Measurements from ENCODE around the gene TXNDC9.
"Not testable (repeated sequence)": the region's sequence is repeated elsewhere in the genome, so short reads cannot be mapped to it uniquely, and the experiment has no call there.

The TXNDC9 gene

DNA sequence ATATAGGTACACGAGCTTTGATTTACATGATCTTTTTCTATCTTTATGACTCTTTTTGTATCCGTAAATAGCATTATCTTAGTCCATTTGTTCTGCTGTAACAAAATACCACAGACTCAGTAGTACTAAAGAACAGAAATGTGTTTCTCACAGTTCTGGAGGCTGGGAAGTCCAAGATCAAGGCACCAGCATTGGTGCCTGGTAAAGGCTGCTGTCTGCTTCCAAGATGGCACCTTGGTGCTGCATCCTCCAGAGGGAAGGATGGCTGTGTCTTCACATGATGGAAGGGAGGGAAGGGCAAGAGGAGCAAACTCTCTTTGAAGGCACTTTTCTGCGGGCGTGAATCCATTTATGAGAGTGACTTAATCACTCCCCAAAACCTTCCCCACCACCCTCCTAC lies 37.0 kb upstream of the TXNDC9 start:
- H3K79me2 ChIP-seq (ENCODE audit: insufficient read depth, low read length): 0 out of 2 replicates have a peak, but pooled peaks cover under 1% of the 10 kb centered on the region
- no peaks in the 10 kb centered on the region for H3K9me2 ChIP-seq (replicated peaks; ENCODE audit: insufficient read depth, low read length)
- H3K4me3 ChIP-seq (ENCODE audit: insufficient read depth, low read length, poor library complexity, severe bottlenecking): no peak overlapping the region
- no peak overlapping the region for H3K4me2 ChIP-seq (ENCODE audit: low read depth, low read length, poor library complexity, severe bottlenecking)
- no peak overlapping the region for H3K9ac ChIP-seq (ENCODE audit: low read length)
- H3K27ac ChIP-seq (ENCODE audit: low read depth, low read length): no peak overlapping the region
- no peak overlapping the region for H2AFZ ChIP-seq (ENCODE audit: low read depth, low read length, severe bottlenecking)
- TF ChIP-seq, protein P1, sequence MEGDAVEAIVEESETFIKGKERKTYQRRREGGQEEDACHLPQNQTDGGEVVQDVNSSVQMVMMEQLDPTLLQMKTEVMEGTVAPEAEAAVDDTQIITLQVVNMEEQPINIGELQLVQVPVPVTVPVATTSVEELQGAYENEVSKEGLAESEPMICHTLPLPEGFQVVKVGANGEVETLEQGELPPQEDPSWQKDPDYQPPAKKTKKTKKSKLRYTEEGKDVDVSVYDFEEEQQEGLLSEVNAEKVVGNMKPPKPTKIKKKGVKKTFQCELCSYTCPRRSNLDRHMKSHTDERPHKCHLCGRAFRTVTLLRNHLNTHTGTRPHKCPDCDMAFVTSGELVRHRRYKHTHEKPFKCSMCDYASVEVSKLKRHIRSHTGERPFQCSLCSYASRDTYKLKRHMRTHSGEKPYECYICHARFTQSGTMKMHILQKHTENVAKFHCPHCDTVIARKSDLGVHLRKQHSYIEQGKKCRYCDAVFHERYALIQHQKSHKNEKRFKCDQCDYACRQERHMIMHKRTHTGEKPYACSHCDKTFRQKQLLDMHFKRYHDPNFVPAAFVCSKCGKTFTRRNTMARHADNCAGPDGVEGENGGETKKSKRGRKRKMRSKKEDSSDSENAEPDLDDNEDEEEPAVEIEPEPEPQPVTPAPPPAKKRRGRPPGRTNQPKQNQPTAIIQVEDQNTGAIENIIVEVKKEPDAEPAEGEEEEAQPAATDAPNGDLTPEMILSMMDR (IDR thresholded peaks at IDR 0.05; ENCODE audit: insufficient read depth, low read length, poor library complexity, severe bottlenecking): no peak
- TF ChIP-seq EZH2phosphoT487 (conservative IDR thresholded peaks at IDR 0.05; ENCODE audit: low read length): no peak
- no peaks in the 10 kb centered on the region for H4K20me1 ChIP-seq (ENCODE audit: low read depth, low read length)
- no peaks in the 10 kb centered on the region for H3K27me3 ChIP-seq (ENCODE audit: low read length)
- no peaks in the 10 kb centered on the region for H3K9me3 ChIP-seq (ENCODE audit: insufficient read depth, low read length)
- no peaks in the 10 kb centered on the region; the same call in 1 of the 2 replicates for H3F3A ChIP-seq (ENCODE audit: insufficient read depth)
- peaks cover 61% of the 10 kb centered on the region for H3K36me3 ChIP-seq (ENCODE audit: low read length)

DNA sequence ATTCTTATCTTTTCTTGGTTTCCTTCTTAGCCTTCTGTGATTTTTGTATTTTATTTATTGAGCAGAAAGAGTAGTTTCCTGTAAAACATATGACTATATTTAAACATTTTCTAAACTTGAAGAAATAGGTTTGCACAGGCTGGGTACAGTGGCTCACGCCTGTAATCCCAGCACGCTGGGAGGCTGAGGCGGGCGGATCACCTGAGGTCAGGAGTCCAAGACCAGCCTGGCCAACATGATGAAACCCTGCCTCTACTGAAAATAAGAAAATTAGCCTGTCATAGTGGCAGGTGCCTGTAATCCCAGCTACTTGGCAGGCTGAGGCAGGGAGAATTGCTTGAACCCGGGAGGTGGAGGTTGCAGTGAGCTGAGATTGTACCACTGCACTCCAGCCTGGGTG lies 32.7 kb upstream of the TXNDC9 start:
- not testable (repeated sequence) for H3K9me3 ChIP-seq (ENCODE audit: insufficient read depth, low read length); H2AFZ ChIP-seq (ENCODE audit: low read depth, low read length, severe bottlenecking); H3K4me3 ChIP-seq (ENCODE audit: insufficient read depth, low read length, poor library complexity, severe bottlenecking); H3K27ac ChIP-seq (ENCODE audit: low read depth, low read length); H3K27me3 ChIP-seq (ENCODE audit: low read length); H3F3A ChIP-seq (ENCODE audit: insufficient read depth); H3K4me2 ChIP-seq (ENCODE audit: low read depth, low read length, poor library complexity, severe bottlenecking); H3K9me2 ChIP-seq (replicated peaks; ENCODE audit: insufficient read depth, low read length); H3K79me2 ChIP-seq (ENCODE audit: insufficient read depth, low read length); H3K9ac ChIP-seq (ENCODE audit: low read length); H4K20me1 ChIP-seq (ENCODE audit: low read depth, low read length)
- H3K36me3 ChIP-seq (ENCODE audit: low read length): peaks cover 68% of the 10 kb centered on the region

DNA sequence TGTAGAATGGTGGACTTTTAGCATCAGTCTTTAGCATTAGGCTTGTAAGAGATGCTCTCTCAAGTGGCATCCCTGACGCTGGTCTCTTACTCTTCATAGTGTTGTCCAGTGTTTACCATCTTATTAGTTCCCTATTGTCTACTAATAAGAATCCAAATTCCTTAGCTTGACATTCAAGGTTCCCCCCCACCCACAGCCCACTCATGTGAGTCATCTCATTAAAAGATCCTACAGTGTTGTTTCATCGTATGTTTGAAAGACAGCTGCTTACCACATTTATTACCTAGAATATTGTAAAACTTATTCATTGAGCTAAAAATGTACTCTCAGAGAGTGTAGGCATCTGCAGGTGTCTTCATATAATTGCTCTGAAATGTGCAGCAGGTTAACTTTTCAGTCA lies 29.5 kb upstream of the TXNDC9 start:
- Histone ChIP-seq H3K4me3 (ENCODE audit: insufficient read depth, low read length, poor library complexity, severe bottlenecking) (no peak overlapping the region), H3K4me2 (ENCODE audit: low read depth, low read length, poor library complexity, severe bottlenecking) (no peak overlapping the region), H3K27ac (ENCODE audit: low read depth, low read length) (no peak overlapping the region), H2AFZ (ENCODE audit: low read depth, low read length, severe bottlenecking) (no peak overlapping the region), H3K9me2 (replicated peaks; ENCODE audit: insufficient read depth, low read length) (no peaks in the 10 kb centered on the region), H3K9ac (ENCODE audit: low read length) (no peak overlapping the region), H4K20me1 (ENCODE audit: low read depth, low read length) (0 out of 2 replicates have a peak, but pooled peaks cover under 1% of the 10 kb centered on the region), H3K9me3 (ENCODE audit: insufficient read depth, low read length) (no peaks in the 10 kb centered on the region), H3F3A (ENCODE audit: insufficient read depth) (no peaks in the 10 kb centered on the region; the same call in 1 of the 2 replicates), H3K27me3 (ENCODE audit: low read length) (no peaks in the 10 kb centered on the region), H3K36me3 (ENCODE audit: low read length) (peaks cover 67% of the 10 kb centered on the region), H3K79me2 (ENCODE audit: insufficient read depth, low read length) (peaks cover 6% of the 10 kb centered on the region; the same call in 1 of the 2 replicates)
- no peak for TF ChIP-seq EZH2phosphoT487 (conservative IDR thresholded peaks at IDR 0.05; ENCODE audit: low read length)
- TF ChIP-seq, protein P1 (IDR thresholded peaks at IDR 0.05; ENCODE audit: insufficient read depth, low read length, poor library complexity, severe bottlenecking): no peak

DNA sequence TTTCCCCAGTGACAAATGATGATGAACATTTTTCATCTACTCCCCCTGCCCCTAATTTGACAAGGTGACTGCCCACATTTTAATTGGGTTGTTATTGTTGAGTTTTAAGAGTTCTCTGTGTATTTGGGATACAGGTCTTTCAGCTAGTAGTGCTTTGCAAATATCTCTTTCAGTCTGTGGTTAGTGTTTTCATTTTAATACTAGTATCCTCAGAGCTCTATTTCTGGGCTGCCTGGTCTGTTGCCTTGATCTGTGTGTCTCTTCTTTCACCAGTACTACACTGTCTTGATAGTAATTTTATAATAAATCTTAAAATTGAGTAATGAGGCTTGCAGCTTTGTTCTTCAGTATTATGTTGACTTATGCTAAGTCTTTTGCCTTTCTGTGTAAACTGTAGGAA lies 20.7 kb upstream of the TXNDC9 start:
- Histone ChIP-seq H3K9me3 (ENCODE audit: insufficient read depth, low read length) (no peaks in the 10 kb centered on the region), H3K9ac (ENCODE audit: low read length) (no peak overlapping the region), H3K27ac (ENCODE audit: low read depth, low read length) (no peak overlapping the region), H3K27me3 (ENCODE audit: low read length) (no peaks in the 10 kb centered on the region), H3K79me2 (ENCODE audit: insufficient read depth, low read length) (peaks cover 90% of the 10 kb centered on the region), H3K9me2 (replicated peaks; ENCODE audit: insufficient read depth, low read length) (no peaks in the 10 kb centered on the region), H3K4me2 (ENCODE audit: low read depth, low read length, poor library complexity, severe bottlenecking) (no peak overlapping the region), H3K4me3 (ENCODE audit: insufficient read depth, low read length, poor library complexity, severe bottlenecking) (no peak overlapping the region), H2AFZ (ENCODE audit: low read depth, low read length, severe bottlenecking) (no peak overlapping the region), H3F3A (ENCODE audit: insufficient read depth) (no peaks in the 10 kb centered on the region), H3K36me3 (ENCODE audit: low read length) (peaks cover 11% of the 10 kb centered on the region; the same call in 1 of the 2 replicates), H4K20me1 (ENCODE audit: low read depth, low read length) (peaks cover 38% of the 10 kb centered on the region)
- TF ChIP-seq EZH2phosphoT487 (conservative IDR thresholded peaks at IDR 0.05; ENCODE audit: low read length): no peak
- TF ChIP-seq, protein P1 (IDR thresholded peaks at IDR 0.05; ENCODE audit: insufficient read depth, low read length, poor library complexity, severe bottlenecking): no peak

DNA sequence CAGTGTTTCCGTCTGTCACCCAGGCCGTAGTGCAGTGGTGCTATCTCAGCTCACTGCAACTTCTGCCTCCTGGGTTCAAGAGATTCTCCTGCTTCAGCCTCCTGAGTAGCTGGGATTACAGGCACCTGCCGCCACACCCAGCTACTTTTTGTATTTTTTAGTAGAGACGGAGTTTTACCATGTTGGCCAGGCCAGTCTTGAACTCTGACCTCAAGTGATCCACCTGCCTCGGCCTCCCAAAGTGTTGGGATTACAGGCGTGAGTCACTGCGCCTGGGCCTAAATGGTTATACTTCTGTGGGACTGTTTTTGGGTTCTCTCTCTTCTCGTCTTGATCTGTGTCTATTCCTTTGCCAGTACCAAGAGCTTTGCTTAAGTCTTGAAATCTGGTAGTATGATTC lies 18.7 kb upstream of the TXNDC9 start:
- not testable (repeated sequence) for H3K9ac ChIP-seq (ENCODE audit: low read length); H3F3A ChIP-seq (ENCODE audit: insufficient read depth); H2AFZ ChIP-seq (ENCODE audit: low read depth, low read length, severe bottlenecking); H3K9me2 ChIP-seq (replicated peaks; ENCODE audit: insufficient read depth, low read length); H3K36me3 ChIP-seq (ENCODE audit: low read length); H3K27me3 ChIP-seq (ENCODE audit: low read length); H3K27ac ChIP-seq (ENCODE audit: low read depth, low read length); H3K9me3 ChIP-seq (ENCODE audit: insufficient read depth, low read length); H3K4me3 ChIP-seq (ENCODE audit: insufficient read depth, low read length, poor library complexity, severe bottlenecking); H3K4me2 ChIP-seq (ENCODE audit: low read depth, low read length, poor library complexity, severe bottlenecking)
- Histone ChIP-seq H4K20me1 (ENCODE audit: low read depth, low read length) (peaks cover 44% of the 10 kb centered on the region), H3K79me2 (ENCODE audit: insufficient read depth, low read length) (peaks cover 98% of the 10 kb centered on the region)

Data from SU-DHL-6 (cell line).